ENCODE data around the gene CPA4. TPM values are rescaled to one million over a fixed set of nuclear protein-coding genes. Genes with fewer than 3 reads are reported as not detected.

The CPA4 gene
- total and polyA plus RNA-seq, 4 donors: 0.03 to 0.05 TPM; not detected in 2

GRCh38 chr7:130333832-130334231 is 40.9 kb downstream of the CPA4 start:
- no peak for TF ChIP-seq RAD21 (IDR thresholded peaks at IDR 0.05)
- TF ChIP-seq, protein P1, sequence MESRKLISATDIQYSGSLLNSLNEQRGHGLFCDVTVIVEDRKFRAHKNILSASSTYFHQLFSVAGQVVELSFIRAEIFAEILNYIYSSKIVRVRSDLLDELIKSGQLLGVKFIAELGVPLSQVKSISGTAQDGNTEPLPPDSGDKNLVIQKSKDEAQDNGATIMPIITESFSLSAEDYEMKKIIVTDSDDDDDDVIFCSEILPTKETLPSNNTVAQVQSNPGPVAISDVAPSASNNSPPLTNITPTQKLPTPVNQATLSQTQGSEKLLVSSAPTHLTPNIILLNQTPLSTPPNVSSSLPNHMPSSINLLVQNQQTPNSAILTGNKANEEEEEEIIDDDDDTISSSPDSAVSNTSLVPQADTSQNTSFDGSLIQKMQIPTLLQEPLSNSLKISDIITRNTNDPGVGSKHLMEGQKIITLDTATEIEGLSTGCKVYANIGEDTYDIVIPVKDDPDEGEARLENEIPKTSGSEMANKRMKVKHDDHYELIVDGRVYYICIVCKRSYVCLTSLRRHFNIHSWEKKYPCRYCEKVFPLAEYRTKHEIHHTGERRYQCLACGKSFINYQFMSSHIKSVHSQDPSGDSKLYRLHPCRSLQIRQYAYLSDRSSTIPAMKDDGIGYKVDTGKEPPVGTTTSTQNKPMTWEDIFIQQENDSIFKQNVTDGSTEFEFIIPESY (IDR thresholded peaks at IDR 0.05): no peak
- TF ChIP-seq CTCF (IDR thresholded peaks at IDR 0.05; ENCODE audit: low read depth, low read length, missing input control): no peak
- TF ChIP-seq RXRA (IDR thresholded peaks at IDR 0.05): no peak
- no peak for TF ChIP-seq YY1 (IDR thresholded peaks at IDR 0.05)
- TF ChIP-seq HNF4G (IDR thresholded peaks at IDR 0.05): no peak
- no peak for TF ChIP-seq NR2F2 (IDR thresholded peaks at IDR 0.05)
- no peak for TF ChIP-seq HNF4A (conservative IDR thresholded peaks at IDR 0.05)
- TF ChIP-seq TAF1 (conservative IDR thresholded peaks at IDR 0.05): no peak
- TF ChIP-seq FOXA1 (IDR thresholded peaks at IDR 0.05): no peak
- TF ChIP-seq, protein P2, sequence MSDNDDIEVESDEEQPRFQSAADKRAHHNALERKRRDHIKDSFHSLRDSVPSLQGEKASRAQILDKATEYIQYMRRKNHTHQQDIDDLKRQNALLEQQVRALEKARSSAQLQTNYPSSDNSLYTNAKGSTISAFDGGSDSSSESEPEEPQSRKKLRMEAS (IDR thresholded peaks at IDR 0.05): no peak
- DNase-seq (ENCODE audit: low spot score): no peak
- H3K36me3 ChIP-seq (ENCODE audit: control insufficient read depth in 4 of 4, insufficient read depth in 3 of 4, low read depth in 1 of 4, low read length in 3 of 4): no peaks in the 10 kb centered on the region
- no peaks in the 10 kb centered on the region for H3K9me3 ChIP-seq (ENCODE audit: control insufficient read depth in 4 of 4, low read length in 3 of 4)
- H3K9ac ChIP-seq (ENCODE audit: low read depth in 1 of 2, low read length in 2 of 2): no peak overlapping the region
- no peak overlapping the region for H3K27ac ChIP-seq (ENCODE audit: low read depth in 1 of 2, low read length in 2 of 2)
- no peak overlapping the region for H3K4me3 ChIP-seq (ENCODE audit: low read depth in 1 of 3, low read length in 3 of 3)
- no peaks in the 10 kb centered on the region for H3K27me3 ChIP-seq (ENCODE audit: control insufficient read depth in 4 of 4, insufficient read depth in 4 of 4, low read length in 3 of 4)
- no peaks in the 10 kb centered on the region for H3K4me1 ChIP-seq (ENCODE audit: control insufficient read depth in 4 of 4, insufficient read depth in 4 of 4, low read length in 3 of 4)
- 74% methylated on average over 2 of the region's 2 CpGs for WGBS

- Histone ChIP-seq H3K27me3 (ENCODE audit: control insufficient read depth in 4 of 4, insufficient read depth in 4 of 4, low read length in 3 of 4) (no peaks in the 10 kb centered on the region), H3K36me3 (ENCODE audit: control insufficient read depth in 4 of 4, insufficient read depth in 3 of 4, low read depth in 1 of 4, low read length in 3 of 4) (no peaks in the 10 kb centered on the region), H3K27ac (ENCODE audit: low read depth in 1 of 2, low read length in 2 of 2) (no peak overlapping the region), H3K4me3 (ENCODE audit: low read depth in 1 of 3, low read length in 3 of 3) (no peak overlapping the region), H3K9me3 (ENCODE audit: control insufficient read depth in 4 of 4, low read length in 3 of 4) (no peaks in the 10 kb centered on the region), H3K4me1 (ENCODE audit: control insufficient read depth in 4 of 4, insufficient read depth in 4 of 4, low read length in 3 of 4) (no peaks in the 10 kb centered on the region), H3K9ac (ENCODE audit: low read depth in 1 of 2, low read length in 2 of 2) (no peak overlapping the region)
- 79% methylated on average over 6 of the region's 6 CpGs for WGBS
- no peak for TF ChIP-seq FOXA2 (IDR thresholded peaks at IDR 0.05)
- no peak for TF ChIP-seq CTCF (IDR thresholded peaks at IDR 0.05; ENCODE audit: low read depth, low read length, missing input control)
- no peak for TF ChIP-seq TAF1 (conservative IDR thresholded peaks at IDR 0.05)
- TF ChIP-seq, protein P1 (IDR thresholded peaks at IDR 0.05): no peak
- TF ChIP-seq RXRA (IDR thresholded peaks at IDR 0.05): no peak
- TF ChIP-seq NR2F2 (IDR thresholded peaks at IDR 0.05): no peak
- no peak for TF ChIP-seq REST (IDR thresholded peaks at IDR 0.05)
- TF ChIP-seq HNF4A (conservative IDR thresholded peaks at IDR 0.05): no peak
- DNase-seq (ENCODE audit: low spot score): no peak
These were observed 41.3 kb downstream of the CPA4 start for GRCh38 chr7:130334274-130334673.

All from liver (tissue), 9 donors.